Mesodermal cell (in vitro differentiated cells): Measurements from ENCODE around the gene APOBR.
"Not testable (repeated sequence)": the region's sequence is repeated elsewhere in the genome, so short reads cannot be mapped to it uniquely, and the experiment has no call there.

Source experiments
- H3K27ac ChIP-seq: 2 replicates; pipeline ENCODE4 v1.7.0; 2013; ENCODE audit warnings: mild to moderate bottlenecking, low read depth, low read length, moderate library complexity; ENCODE audit not compliant: severe bottlenecking
- H3K36me3 ChIP-seq: 2 replicates; pipeline ENCODE4 v1.7.1; 2013; ENCODE audit warnings: mild to moderate bottlenecking, low read length, moderate library complexity; ENCODE audit not compliant: control insufficient read depth, insufficient read depth
- H3K4me1 ChIP-seq: one replicate; pipeline ENCODE4 v1.7.1; 2013; ENCODE audit warnings: mild to moderate bottlenecking, low read length; ENCODE audit not compliant: insufficient read depth, control insufficient read depth, poor library complexity, severe bottlenecking
- H3K4me3 ChIP-seq: 2 replicates; pipeline ENCODE4 v1.7.0; 2013; ENCODE audit warnings: low read length, control low read depth, mild to moderate bottlenecking; ENCODE audit not compliant: insufficient read depth, poor library complexity, severe bottlenecking; ENCODE audit errors: extremely low read depth
- H3K9me3 ChIP-seq: 2 replicates; pipeline ENCODE4 v1.7.1; 2013; ENCODE audit warnings: mild to moderate bottlenecking, low read length, moderate library complexity; ENCODE audit not compliant: control insufficient read depth
- WGBS, 2 experiments: methylation state at CpG; one replicate each; pipeline ENCODE4 v1.1.5; 2013; ENCODE audit warnings: missing lambda C conversion rate in 2 of 2; ENCODE audit not compliant: insufficient coverage in 2 of 2; 5-methylcytosine and 5-hydroxymethylcytosine counted together

The APOBR gene

DNA sequence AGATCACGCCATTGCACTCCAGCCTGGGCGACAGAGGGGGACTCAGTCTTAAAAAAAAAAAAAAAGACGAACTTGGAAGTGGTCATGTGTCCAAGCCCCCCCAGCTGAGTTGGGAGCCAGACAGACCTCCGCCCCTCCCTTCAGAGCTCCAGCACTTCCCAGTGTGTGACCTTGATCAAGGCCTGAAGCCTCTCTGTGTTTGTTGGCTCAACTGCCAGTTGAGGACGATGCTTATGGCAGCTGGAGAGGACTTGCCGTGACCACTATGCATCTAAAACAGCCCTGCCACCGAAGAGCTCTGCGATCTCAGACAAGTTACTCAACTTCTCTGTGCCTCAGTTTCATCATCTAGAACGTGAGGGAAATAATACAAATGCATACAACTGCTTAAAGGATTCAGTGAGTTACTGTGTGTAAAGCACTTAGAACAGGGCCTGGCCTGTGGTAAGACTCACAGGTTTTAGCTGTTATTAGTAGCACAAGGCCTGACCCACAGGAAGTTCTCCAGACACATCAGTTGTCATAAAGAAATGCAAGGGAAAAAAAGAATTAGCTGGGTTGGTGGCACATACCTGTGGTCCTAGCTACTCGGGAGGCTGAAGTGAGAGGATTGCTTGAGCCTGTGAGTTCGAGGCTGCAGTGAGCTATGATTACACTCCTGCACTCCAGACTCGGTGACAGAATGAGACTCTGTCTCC lies 19.2 kb downstream of the APOBR start:
- H3K27ac ChIP-seq: no peak overlapping the region
- WGBS, 2 experiments: 92 to 94% methylated on average over 9 of the region's 12 CpGs
- no peaks in the 10 kb centered on the region for H3K36me3 ChIP-seq
- no peaks in the 10 kb centered on the region for H3K4me1 ChIP-seq
- no peak overlapping the region for H3K4me3 ChIP-seq
- no peaks in the 10 kb centered on the region for H3K9me3 ChIP-seq

GRCh38 chr16:28514246-28514645 lies 19.8 kb downstream of the APOBR start:
- WGBS, 2 experiments: 82% methylated on average over 5 to 7 of the region's 7 CpGs
- Histone ChIP-seq H3K9me3 (no peaks in the 10 kb centered on the region), H3K36me3 (no peaks in the 10 kb centered on the region), H3K27ac (no peak overlapping the region), H3K4me3 (no peak overlapping the region), H3K4me1 (no peaks in the 10 kb centered on the region)

DNA sequence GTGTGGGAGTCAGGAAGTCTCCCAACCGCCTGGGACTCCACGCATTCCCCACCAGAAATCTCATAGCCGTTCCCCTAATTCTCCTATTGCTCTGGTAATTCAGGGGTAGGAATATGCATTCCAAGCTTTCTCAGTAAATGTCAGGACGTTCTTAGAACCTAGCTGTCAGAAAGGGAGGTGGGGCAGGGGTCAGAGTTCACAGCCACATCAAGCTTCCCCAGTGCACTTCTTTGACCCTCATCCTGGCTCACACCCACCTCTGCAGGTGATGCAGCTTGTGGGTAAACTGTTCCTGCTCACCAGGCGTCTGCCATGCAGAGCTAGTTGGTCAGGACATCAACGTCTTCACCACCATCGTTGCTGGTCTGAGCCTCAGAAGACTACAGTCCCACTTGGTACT lies 26.2 kb downstream of the APOBR start:
- H3K27ac ChIP-seq: no peak overlapping the region
- H3K4me3 ChIP-seq: no peak overlapping the region
- WGBS, 2 experiments: 93 to 96% methylated on average over 3 to 5 of the region's 7 CpGs
- H3K36me3 ChIP-seq: no peaks in the 10 kb centered on the region
- no peaks in the 10 kb centered on the region for H3K9me3 ChIP-seq
- H3K4me1 ChIP-seq: no peaks in the 10 kb centered on the region

DNA sequence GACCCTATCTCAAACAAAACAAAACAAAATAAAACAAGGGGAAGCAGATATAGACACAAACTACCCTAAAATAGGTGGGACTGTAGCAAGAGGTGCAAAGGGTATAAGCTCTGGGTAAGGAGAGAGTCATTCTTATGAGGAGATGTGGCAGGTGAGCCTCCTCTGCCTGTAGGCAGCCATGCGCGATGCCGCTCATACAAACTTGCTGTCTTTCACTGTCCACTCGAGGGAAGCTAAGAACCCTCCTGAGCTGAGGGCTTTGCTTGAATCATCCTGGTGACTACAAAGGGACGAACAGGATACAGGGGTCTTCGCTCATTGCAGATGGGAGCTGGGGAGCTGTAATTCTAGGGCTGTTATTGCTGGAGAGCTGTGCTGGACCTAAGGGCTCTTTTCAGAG lies 27.0 kb downstream of the APOBR start:
- no peak overlapping the region for H3K4me3 ChIP-seq
- no peaks in the 10 kb centered on the region for H3K36me3 ChIP-seq
- H3K4me1 ChIP-seq: no peaks in the 10 kb centered on the region
- H3K27ac ChIP-seq: no peak overlapping the region
- 89 to 91% methylated on average over 4 to 6 of the region's 6 CpGs for WGBS, 2 experiments
- no peaks in the 10 kb centered on the region for H3K9me3 ChIP-seq

- no peak overlapping the region for H3K4me3 ChIP-seq
- no peaks in the 10 kb centered on the region for H3K4me1 ChIP-seq
- 80 to 83% methylated on average over 10 to 11 of the region's 11 CpGs for WGBS, 2 experiments
- H3K36me3 ChIP-seq: no peaks in the 10 kb centered on the region
- H3K9me3 ChIP-seq: no peaks in the 10 kb centered on the region
- no peak overlapping the region for H3K27ac ChIP-seq
Observed at GRCh38 chr16:28522792-28523191, 28.3 kb downstream of the APOBR start.

- no peak overlapping the region for H3K4me3 ChIP-seq
- 89 to 92% methylated on average over 5 to 6 of the region's 6 CpGs for WGBS, 2 experiments
- no peaks in the 10 kb centered on the region for H3K4me1 ChIP-seq
- no peaks in the 10 kb centered on the region for H3K36me3 ChIP-seq
- no peak overlapping the region for H3K27ac ChIP-seq
- H3K9me3 ChIP-seq: no peaks in the 10 kb centered on the region
Observed at GRCh38 chr16:28524681-28525171, 30.3 kb downstream of the APOBR start.

GRCh38 chr16:28526201-28527099 lies 32.0 kb downstream of the APOBR start:
- H3K36me3 ChIP-seq: no peaks in the 10 kb centered on the region
- H3K9me3 ChIP-seq: no peaks in the 10 kb centered on the region
- H3K27ac ChIP-seq: no peak overlapping the region
- no peak overlapping the region for H3K4me3 ChIP-seq
- H3K4me1 ChIP-seq: no peaks in the 10 kb centered on the region
- WGBS, 2 experiments: 93 to 100% methylated on average over 4 to 5 of the region's 11 CpGs

- WGBS, 2 experiments: 90 to 91% methylated on average over 4 of the region's 7 CpGs
- not testable (repeated sequence) for H3K27ac ChIP-seq, H3K36me3 ChIP-seq
Observed at GRCh38 chr16:28527100-28527785, 32.8 kb downstream of the APOBR start.

GRCh38 chr16:28527985-28528384 lies 33.5 kb downstream of the APOBR start:
- H3K4me3 ChIP-seq: no peak overlapping the region
- H3K36me3 ChIP-seq: no peaks in the 10 kb centered on the region
- 67 to 76% methylated on average over 1 to 2 of the region's 5 CpGs for WGBS, 2 experiments
- no peak overlapping the region for H3K27ac ChIP-seq
- no peaks in the 10 kb centered on the region for H3K9me3 ChIP-seq
- no peaks in the 10 kb centered on the region for H3K4me1 ChIP-seq

More at GRCh38 chr16:28527100-28527785, 32.8 kb downstream of the APOBR start:
- not testable (repeated sequence) for H3K4me3 ChIP-seq, H3K4me1 ChIP-seq, H3K9me3 ChIP-seq

DNA sequence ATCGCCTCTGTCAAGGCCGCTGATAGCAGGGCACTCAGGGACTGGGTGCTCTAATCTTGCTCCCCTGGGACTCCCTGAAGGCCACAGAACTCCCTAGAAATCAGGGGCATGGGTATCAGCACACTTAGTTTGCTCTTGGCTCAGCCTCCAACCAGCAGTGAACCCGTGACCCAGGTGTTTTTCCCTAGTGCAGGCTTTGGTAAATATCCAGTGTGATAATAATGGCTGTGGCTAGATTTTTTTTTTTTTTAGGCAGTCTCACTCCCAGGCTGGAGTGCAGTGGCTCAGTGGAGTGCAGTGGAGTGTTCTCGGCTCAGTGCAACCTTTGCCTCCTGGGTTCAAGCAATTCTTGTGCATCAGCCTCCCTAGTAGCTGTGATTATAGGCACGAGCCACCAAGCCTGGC lies 34.0 kb downstream of the APOBR start:
- Histone ChIP-seq H3K9me3 (no peaks in the 10 kb centered on the region), H3K27ac (no peak overlapping the region), H3K36me3 (no peaks in the 10 kb centered on the region), H3K4me3 (no peak overlapping the region), H3K4me1 (no peaks in the 10 kb centered on the region)
- 82 to 84% methylated on average over 5 of the region's 5 CpGs for WGBS, 2 experiments
